Colon (tissue), 2 donors: ENCODE measurements around the gene FAF2.

Experiments
- FAIRE-seq: peaks from 2 replicates; lab custom pipeline; 2012; peaks lifted over from hg19 to GRCh38; lab: Jason Lieb, UNC
- donor health status: control.
- donor health status: control.

Gene FAF2

GRCh38 chr5:176530983-176531901, 83.1 kb downstream of the FAF2 start:
- no peak for FAIRE-seq

DNA sequence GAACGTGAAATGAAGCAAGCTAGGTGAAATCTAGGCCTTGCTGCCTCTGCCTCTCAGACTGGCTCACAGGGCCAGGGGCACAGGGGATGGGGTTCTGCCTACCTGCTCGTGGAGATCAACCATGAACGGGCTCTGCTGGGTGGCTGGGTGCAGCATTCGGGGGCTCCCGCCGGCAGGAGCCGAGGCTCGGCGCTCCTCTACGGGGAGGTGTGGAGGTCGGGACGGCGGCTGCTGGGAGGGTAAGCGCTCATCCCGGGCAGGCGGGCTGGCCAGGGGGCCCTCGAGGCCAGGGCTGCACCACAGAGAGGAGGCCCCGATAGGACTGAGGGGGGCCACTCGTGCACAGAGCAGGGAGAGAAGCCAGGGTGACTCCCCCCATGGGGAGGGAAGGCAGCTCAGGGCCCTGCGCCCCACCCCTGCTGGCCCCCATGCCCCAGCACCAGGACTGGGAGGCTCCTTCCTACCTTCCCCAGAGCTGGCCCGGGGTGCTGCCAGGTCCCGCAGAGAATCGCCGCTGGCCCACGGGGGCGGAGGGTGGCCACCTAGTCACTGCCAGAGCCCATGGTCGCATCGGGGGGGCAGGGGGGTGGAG, 83.8 kb downstream of the FAF2 start:
- no peak for FAIRE-seq

DNA sequence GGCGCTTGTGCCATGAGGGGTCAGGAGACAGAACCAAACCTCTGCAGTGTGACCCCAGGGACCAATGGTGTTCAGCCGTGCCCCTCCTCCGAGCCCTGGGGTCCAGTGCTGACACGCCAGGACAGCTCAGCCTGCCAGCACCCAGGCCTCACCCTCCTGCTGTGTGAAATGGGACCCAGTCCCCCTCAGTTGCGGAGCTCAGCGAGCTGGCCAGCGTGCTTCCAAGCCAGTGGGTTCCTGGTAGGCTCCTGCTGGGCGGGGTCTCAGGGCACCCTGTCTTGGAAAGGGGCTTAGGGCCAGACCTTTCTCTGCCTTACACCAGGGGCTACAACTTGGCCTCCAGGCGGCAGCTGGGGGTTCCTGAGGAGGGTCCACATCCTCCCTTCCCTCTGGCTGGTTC, 84.6 kb downstream of the FAF2 start:
- no peak for FAIRE-seq

DNA sequence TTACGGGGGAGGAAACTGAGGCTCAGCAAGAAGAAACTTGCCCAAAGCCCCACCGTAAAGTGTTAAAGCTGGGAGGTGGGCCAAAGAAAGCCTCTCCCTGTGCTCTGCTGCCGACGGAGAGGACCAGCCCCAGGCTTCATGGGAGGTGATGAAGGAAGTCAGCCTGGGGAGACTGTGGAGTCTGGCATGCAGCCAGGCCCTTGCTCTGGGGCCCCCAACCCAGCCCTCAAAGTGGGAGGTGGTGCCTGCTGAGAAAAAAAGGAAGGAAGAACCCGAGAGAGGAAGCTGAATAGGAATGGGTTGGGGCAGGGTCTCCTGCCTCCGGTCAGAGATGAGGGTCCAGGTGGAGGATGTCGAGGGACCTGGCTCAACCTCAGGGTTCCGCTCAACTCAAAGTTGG, 85.2 kb downstream of the FAF2 start:
- no peak for FAIRE-seq

GRCh38 chr5:176533894-176534611, 85.9 kb downstream of the FAF2 start:
- no peak for FAIRE-seq

- no peak for FAIRE-seq
Measured at GRCh38 chr5:176534640-176535039, 86.5 kb downstream of the FAF2 start.

- FAIRE-seq = no peak
Measured at GRCh38 chr5:176535101-176535663, 87.0 kb downstream of the FAF2 start.

DNA sequence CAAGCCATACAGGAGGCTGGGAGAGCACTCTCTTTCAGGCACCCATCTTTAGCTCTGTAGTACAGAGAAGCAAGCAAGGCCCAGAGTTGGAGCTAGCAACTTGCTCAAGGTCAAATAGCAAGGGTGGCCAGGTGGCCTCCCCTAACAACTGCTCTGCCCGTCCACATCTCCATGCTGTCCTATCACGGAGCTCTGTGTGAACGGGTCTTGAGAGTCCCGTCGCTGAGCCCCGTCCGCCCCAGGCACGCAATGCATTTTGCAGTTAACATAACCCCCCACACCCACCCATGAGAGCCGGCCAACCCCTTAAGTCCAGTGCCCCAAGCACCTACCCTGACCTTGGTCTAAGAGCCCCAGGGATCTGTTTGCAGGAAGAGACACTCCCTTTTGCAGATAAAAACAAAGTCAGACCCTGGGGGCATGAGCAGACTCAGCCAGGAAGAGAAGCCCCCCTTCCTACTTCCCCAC, 87.5 kb downstream of the FAF2 start:
- FAIRE-seq = no peak

- FAIRE-seq = no peak
Measured at GRCh38 chr5:176536132-176536901, 88.1 kb downstream of the FAF2 start.

GRCh38 chr5:176536902-176537553, 88.8 kb downstream of the FAF2 start, which contains the start of gene RNF44:
TSS of gene RNF44 (minus strand) at chr5:176537402. CDS start at chr5:176532472, 4,930 bp downstream.
- FAIRE-seq = no peak

- FAIRE-seq = peak; percentile 10
Measured at GRCh38 chr5:176537554-176538229, 89.5 kb downstream of the FAF2 start.

- FAIRE-seq = no peak
Measured at GRCh38 chr5:176538230-176538988, 90.2 kb downstream of the FAF2 start.

DNA sequence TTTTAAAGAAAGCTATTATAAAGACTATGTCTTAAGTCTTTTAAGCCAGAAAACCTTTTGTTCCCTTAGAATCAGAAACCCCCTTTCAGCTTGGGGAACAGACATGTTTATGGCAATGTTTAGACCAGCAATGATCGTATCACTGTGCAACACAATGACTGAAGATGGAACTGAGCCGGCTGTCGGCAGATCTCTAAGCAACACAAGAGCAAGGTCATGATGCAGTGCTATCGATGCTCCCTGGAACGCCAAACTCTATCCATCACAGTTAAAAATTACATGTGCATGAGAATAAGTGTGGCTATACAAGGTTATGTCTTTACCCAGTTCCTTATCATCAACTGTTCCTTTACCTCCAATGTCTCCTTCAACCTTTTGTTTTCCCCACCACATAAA, 90.8 kb downstream of the FAF2 start:
- FAIRE-seq = no peak

- no peak for FAIRE-seq
Measured at GRCh38 chr5:176540476-176540899, 92.3 kb downstream of the FAF2 start.

GRCh38 chr5:176540956-176541337, 92.8 kb downstream of the FAF2 start:
- no peak for FAIRE-seq

DNA sequence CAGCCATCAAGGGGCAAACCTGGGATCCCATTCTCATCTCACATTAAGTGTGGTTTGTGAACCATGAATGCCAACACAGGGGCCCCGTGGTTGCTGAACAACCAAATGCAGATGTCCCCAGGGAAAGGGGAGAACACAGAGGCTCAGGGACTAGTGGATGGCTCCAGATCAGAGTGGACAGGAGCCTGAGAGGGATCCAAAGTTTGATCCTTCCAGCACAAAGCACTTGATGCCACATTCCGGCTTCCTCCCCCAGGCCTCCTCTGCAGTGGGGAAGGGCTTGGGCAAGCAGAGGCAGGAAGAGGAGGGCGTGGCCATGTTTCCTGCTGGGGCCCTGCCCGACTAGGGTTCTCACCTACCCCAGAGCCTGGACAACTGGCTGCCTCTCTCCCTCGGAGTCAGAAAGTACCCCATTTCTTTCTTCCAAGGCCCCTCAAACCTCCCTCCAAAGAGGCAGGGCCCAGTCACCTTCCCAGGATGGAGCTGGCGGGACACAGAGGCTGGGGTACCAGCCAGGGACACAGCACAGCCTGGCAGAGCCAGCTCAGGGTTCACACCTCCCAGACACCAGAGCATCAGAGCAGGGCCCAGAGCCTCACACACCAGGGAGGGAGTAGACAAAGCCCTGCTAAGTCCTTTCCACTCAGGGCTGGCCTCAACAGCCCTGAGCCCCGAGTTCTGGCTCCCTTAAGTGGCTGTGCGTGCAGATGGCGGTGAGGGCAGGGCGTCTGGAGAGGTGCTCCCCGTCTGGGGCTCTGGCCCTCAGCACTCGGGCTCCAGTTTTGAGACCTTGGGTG, 93.4 kb downstream of the FAF2 start:
- no peak for FAIRE-seq

DNA sequence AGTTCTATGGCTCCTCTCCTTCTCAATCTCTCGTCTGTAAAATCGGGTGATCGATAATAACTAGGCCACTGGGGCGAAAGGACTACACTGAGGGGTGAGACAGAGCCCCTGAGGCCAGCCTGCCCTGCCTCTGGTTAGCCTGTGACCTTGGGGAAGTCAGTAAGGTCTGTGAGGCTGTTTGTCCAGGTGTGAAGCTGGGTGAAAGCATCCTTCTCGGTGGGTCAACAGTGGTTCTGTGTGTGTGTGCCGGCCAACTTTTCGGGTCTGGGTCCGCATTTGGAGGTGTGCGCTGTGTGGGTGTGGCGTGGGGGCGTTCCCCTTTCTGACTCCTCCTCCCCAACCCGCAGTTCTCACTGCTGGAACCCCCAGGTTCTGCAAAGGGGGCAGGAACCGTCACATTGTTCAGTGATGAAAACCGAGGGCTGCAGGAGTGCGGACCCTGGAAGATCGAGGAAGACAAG, 94.0 kb downstream of the FAF2 start:
- no peak for FAIRE-seq

DNA sequence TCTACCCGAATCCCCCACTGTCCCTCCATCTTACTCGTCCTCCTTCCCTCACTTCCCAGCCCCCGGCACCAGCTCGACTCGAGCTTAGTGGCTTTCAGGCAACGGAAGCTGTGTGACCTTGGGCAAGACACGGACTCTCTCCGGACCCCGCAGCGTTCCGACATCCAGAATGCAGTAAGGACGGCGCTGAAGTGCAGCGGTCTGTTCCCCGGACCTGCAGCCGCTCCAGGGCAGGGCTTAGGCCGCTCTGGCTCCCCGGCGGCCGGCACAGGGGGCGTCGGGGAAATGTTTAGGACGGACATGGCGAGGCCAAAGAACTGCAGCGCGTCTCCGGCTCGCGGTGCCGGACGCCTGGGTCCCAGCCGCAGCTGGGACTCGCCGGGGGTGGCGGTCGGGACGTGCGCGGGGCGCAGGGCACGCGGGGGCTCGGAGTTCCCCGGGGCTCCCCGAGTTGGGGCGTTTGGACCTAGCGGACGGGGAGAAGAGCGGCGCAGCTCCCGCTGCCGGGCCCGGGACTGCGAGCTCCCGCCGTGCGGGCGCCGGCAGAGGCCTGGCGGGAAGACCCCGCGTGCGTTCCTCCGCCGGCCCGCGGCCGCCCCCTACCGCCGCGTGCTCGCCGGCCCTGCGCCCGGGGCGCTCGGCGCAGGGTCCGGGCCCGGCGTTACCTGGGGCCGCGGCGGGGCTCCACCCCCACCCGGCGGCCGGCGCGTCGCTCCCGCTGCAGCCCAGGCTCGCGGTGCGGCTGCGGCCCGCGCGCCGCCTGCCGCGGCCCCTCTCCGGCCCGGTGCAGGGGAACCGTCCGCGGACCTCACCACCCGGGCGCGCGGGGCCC, 94.6 kb downstream of the FAF2 start:
- no peak for FAIRE-seq
